HepG2 (cell line): ENCODE results near the gene INO80. TPM values are rescaled to one million over a fixed set of nuclear protein-coding genes. Genes with fewer than 3 reads are reported as not detected.

Experiments used
- ATAC-seq: fragments of 200-7000 bp; cut with Tn5 transposase; 3 replicates; pipeline ENCODE4 v1.9.1; 2020; ENCODE audit warnings: mild to moderate bottlenecking, moderate library complexity
- BruUV-seq: library from RNA; stranded (reverse); fragments of 400-500 nt; replicated peaks from 2 replicates; lab custom pipeline; 2021; lab: Mats Ljungman, UMichigan
- CTCF ChIA-PET: fragments of 300-600 bp; formaldehyde crosslinking; extraction: SDS; loops from one replicate; lab custom pipeline; 2021; ENCODE audit warnings: low total read pairs, inconsistent platforms, low intra/inter-chr PET ratio; lab: Yijun Ruan, JAX
- POLR2A ChIA-PET: fragments of 350-600 bp; sonication (Branson Sonifier 250); formaldehyde crosslinking; loops from one replicate; lab custom pipeline; 2020; ENCODE audit warnings: antibody characterized with exemption, inconsistent platforms; lab: Yijun Ruan, JAX
- DNase-seq: peaks from one replicate; pipeline ENCODE4 v3.0.0-alpha.2; 2015; ENCODE audit warnings: low spot score
- FAIRE-seq: peaks from 3 replicates; lab custom pipeline; 2011; peaks lifted over from hg19 to GRCh38; lab: Jason Lieb, UNC
- H2AFZ ChIP-seq: one replicate; pipeline ENCODE4 v1.6.1; 2011; ENCODE audit warnings: low read length, inconsistent platforms
- H3K27ac ChIP-seq: fragments of 300-600 bp; 3 replicates; pipeline ENCODE4 v1.8.0; 2011; ENCODE audit warnings: mixed run types, mild to moderate bottlenecking, mixed read lengths, low read length, inconsistent platforms; ENCODE audit not compliant: insufficient read depth; ENCODE audit errors: extremely low read length
- H3K27me3 ChIP-seq, 2 experiments: fragments of 200-600 bp in 1 of 2; 2 replicates in 1 of 2; 3 replicates in 1 of 2; pipeline versions ENCODE4 v1.6.0 to v1.8.0; 2011; ENCODE audit warnings: low read length in 2 of 2, mild to moderate bottlenecking in 2 of 2, moderate library complexity in 2 of 2, inconsistent platforms in 1 of 2; ENCODE audit not compliant: insufficient read depth in 2 of 2, control insufficient read depth in 1 of 2
- H3K36me3 ChIP-seq, 2 experiments: fragments of 200-600 bp in 1 of 2; replicated peaks in 1 of 2; 2 replicates in 1 of 2; 3 replicates in 1 of 2; pipeline versions ENCODE4 v1.5.1 to v1.8.0; 2011; ENCODE audit warnings: low read length in 2 of 2, inconsistent platforms in 1 of 2; ENCODE audit not compliant: insufficient read depth in 2 of 2, control insufficient read depth in 1 of 2
- H3K4me1 ChIP-seq: 2 replicates; pipeline ENCODE4 v1.5.1; 2012; ENCODE audit warnings: low read length, inconsistent platforms; ENCODE audit not compliant: insufficient read depth
- H3K4me2 ChIP-seq: 2 replicates; pipeline ENCODE4 v1.6.0; 2011; ENCODE audit warnings: low read depth, low read length, inconsistent platforms
- H3K4me3 ChIP-seq, 3 experiments: fragments of 200-600 bp in 1 of 3; sonication (generic), shearing (Covaris generic) in 1 of 3; replicated peaks in 1 of 3; 2 replicates each; pipeline ENCODE4 v1.5.1; 2011 to 2016; ENCODE audit warnings: low read length in 3 of 3, inconsistent platforms in 2 of 3, low read depth in 2 of 3, mild to moderate bottlenecking in 2 of 3, control low read depth in 1 of 3, mixed read lengths in 1 of 3; ENCODE audit not compliant: insufficient read depth in 1 of 3
- H3K79me2 ChIP-seq: one replicate; pipeline ENCODE4 v1.6.1; 2011; ENCODE audit warnings: low read length, inconsistent platforms; ENCODE audit not compliant: insufficient read depth
- H3K9ac ChIP-seq: 2 replicates; pipeline ENCODE4 v1.6.0; 2011; ENCODE audit warnings: mild to moderate bottlenecking, low read depth, low read length, inconsistent platforms; ENCODE audit not compliant: insufficient read depth
- H3K9me3 ChIP-seq: 2 replicates; pipeline ENCODE4 v1.5.1; 2012; ENCODE audit warnings: mild to moderate bottlenecking, low read length
- H4K20me1 ChIP-seq: 2 replicates; pipeline ENCODE4 v1.6.0; 2011; ENCODE audit warnings: inconsistent platforms, mild to moderate bottlenecking, low read length, moderate library complexity; ENCODE audit not compliant: insufficient read depth
- PHF5A ChIP-seq: IDR thresholded peaks from one replicate; pipeline ENCODE4 v1.6.1; 2018; ENCODE audit warnings: low read depth, missing genetic modification reagents; ENCODE audit not compliant: unreplicated experiment
- SOX13 ChIP-seq, 3 experiments: fragments of 450-650 bp in 1 of 3; sonication (generic) in 1 of 3; formaldehyde crosslinking in 1 of 3; IDR thresholded peaks in 2 of 3; conservative IDR thresholded peaks in 1 of 3; 2 replicates each; pipeline versions ENCODE4 v1.5.0 to v1.6.1; 2016 to 2020; ENCODE audit warnings: antibody characterized with exemption in 1 of 3, mild to moderate bottlenecking in 1 of 3, missing compliant biosample characterization in 1 of 3, missing genetic modification reagents in 1 of 3, moderate library complexity in 1 of 3
- TARDBP ChIP-seq: sonication (generic); formaldehyde crosslinking; IDR thresholded peaks from 2 replicates; pipeline ENCODE4 v1.8.0; 2022; ENCODE audit warnings: mild to moderate bottlenecking, missing genetic modification reagents
- WIZ ChIP-seq: sonication (generic); formaldehyde crosslinking; IDR thresholded peaks from 2 replicates; pipeline ENCODE4 v1.5.1; 2020; ENCODE audit warnings: mild to moderate bottlenecking, missing genetic modification reagents
- ZFP82 ChIP-seq: sonication (generic); formaldehyde crosslinking; IDR thresholded peaks from 2 replicates; pipeline ENCODE4 v1.5.1; 2020; ENCODE audit warnings: mild to moderate bottlenecking, missing genetic modification reagents, borderline replicate concordance
- ZIK1 ChIP-seq: sonication (generic); formaldehyde crosslinking; IDR thresholded peaks from 2 replicates; pipeline ENCODE4 v1.5.0; 2020; ENCODE audit warnings: mild to moderate bottlenecking, low read depth, missing genetic modification reagents, borderline replicate concordance
- ZNF468 ChIP-seq: sonication (generic); formaldehyde crosslinking; IDR thresholded peaks from 2 replicates; pipeline ENCODE4 v1.8.0; 2022; ENCODE audit warnings: mild to moderate bottlenecking, moderate library complexity, missing genetic modification reagents
- ZNF530 ChIP-seq: sonication (generic); formaldehyde crosslinking; IDR thresholded peaks from 2 replicates; pipeline ENCODE4 v1.5.0; 2020; ENCODE audit warnings: low read depth, mild to moderate bottlenecking, missing genetic modification reagents
- ZNF614 ChIP-seq: IDR thresholded peaks from 2 replicates; pipeline ENCODE4 v1.6.1; 2018; ENCODE audit warnings: missing biosample characterization, missing genetic modification reagents, inconsistent platforms, borderline replicate concordance
- WGBS: methylation state at CpG from one replicate; pipeline ENCODE4 v1.1.6; 2017; ENCODE audit warnings: low lambda C conversion rate; 5-methylcytosine and 5-hydroxymethylcytosine counted together
- in situ Hi-C: cut with HindIII; loops from 2 replicates; pipeline ENCODE4 v1.10.0; 2017; ENCODE audit warnings: low pct_unique_long_range_greater_than_20kb; ENCODE audit not compliant: extremely low pct_ligation_motif_present
- intact Hi-C: fragments of 100-400 bp; cut with micrococcal nuclease; formaldehyde crosslinking; loops from one replicate; pipeline ENCODE4 v1.10.0; 2022; ENCODE audit not compliant: unreplicated experiment
- polyA plus RNA-seq, 8 experiments: library from polyadenylated mRNA; depleted of rRNA in 3 of 8; stranded (reverse) in 7 of 8; unstranded in 1 of 8; fragments of >200 nt; fragmentation: Illumina TruSeq in 4 of 8; extraction: Trizol in 4 of 8; gene quantifications; 2 replicates each; pipeline versions ENCODE4 v1.2.1 to v1.2.3, GENCODE V29; 2011 to 2016; ENCODE audit warnings: low read depth in 4 of 8, missing spikeins in 1 of 8, mixed read lengths in 1 of 8; ENCODE audit not compliant: insufficient read depth in 1 of 8
- total RNA-seq, 5 experiments: library from RNA; depleted of rRNA; stranded (reverse); fragments of >200 nt; fragmentation: Illumina TruSeq; extraction: Trizol; gene quantifications; 2 replicates each; pipeline ENCODE4 v1.2.3, GENCODE V29; 2016; ENCODE audit warnings: low read depth in 1 of 5
- TF ChIP-seq, protein P1 (sequence below): sonication (generic); formaldehyde crosslinking; IDR thresholded peaks from 2 replicates; pipeline ENCODE4 v1.4.0; 2020; ENCODE audit warnings: low read depth, missing genetic modification reagents
- TF ChIP-seq, protein P2 (sequence below): sonication (generic); formaldehyde crosslinking; IDR thresholded peaks from 2 replicates; pipeline ENCODE4 v1.4.0; 2020; ENCODE audit warnings: missing genetic modification reagents, borderline replicate concordance
- TF ChIP-seq, protein P3 (sequence below): sonication (generic); formaldehyde crosslinking; IDR thresholded peaks from 2 replicates; pipeline ENCODE4 v1.4.0; 2020; ENCODE audit warnings: missing genetic modification reagents, borderline replicate concordance
- TF ChIP-seq, protein P4 (sequence below): sonication (generic); formaldehyde crosslinking; conservative IDR thresholded peaks from 2 replicates; pipeline ENCODE4 v1.5.0; 2020; ENCODE audit warnings: missing genetic modification reagents

The INO80 gene
- total and polyA plus RNA-seq, 2 of the 13 experiments (the other 11 are each of a cell fraction or from before 2014, with no cell fraction given): 3.6 to 14.8 TPM

DNA sequence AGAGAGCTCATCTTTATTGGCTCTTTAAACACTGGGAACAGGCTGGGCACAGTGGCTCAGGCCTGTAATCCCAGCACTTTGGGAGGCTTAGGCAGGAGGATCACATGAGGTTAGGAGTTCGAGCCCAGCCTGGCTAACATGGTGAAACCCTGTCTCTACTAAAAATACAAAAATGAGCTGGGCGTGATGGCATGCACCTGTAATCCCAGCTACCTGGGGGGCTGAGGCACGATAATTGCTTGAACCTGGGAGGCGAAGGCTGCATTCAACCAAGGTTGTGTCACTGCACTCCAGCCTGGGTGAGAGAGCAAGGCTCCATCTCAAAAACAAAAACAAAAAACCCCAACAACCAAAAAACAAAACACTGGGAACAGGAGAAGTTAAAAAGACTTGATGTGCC is 90.7 kb downstream of the INO80 start:
- Histone ChIP-seq H3K9me3 (no peaks in the 10 kb centered on the region), H3K27ac (no peak overlapping the region), H3K36me3 (peaks cover 8 to 50% of the 10 kb centered on the region in 2 experiments), H3K27me3 (no peaks in the 10 kb centered on the region), H4K20me1 (no peaks in the 10 kb centered on the region), H3K79me2 (no peaks in the 10 kb centered on the region), H3K4me2 (no peak overlapping the region), H3K4me1 (peaks cover 22% of the 10 kb centered on the region), H3K4me3 (no peak overlapping the region), H3K9ac (no peak overlapping the region), H2AFZ (no peak overlapping the region)
- POLR2A ChIA-PET: no interaction called here
- BruUV-seq: no TSS peak
- CTCF ChIA-PET: no interaction called here
- in situ Hi-C loops: no loop called here
- DNase-seq: no peak
- no peak for FAIRE-seq
- ATAC-seq: no peak
- intact Hi-C loops: loop anchor here (10.0 kb wide), 1 partner anchor 159 kb away; no protein-coding TSS in a partner anchor
- 99% methylated on average over 4 of the region's 4 CpGs for WGBS
- TF ChIP-seq ZFP82 (no peak), ZIK1 (CRISPR knock-in tag) (no peak), SOX13 (IDR thresholded peaks at IDR 0.05) (no peak), SOX13 (CRISPR knock-in tag; conservative IDR thresholded peaks at IDR 0.05 in 1 of 2, IDR thresholded peaks at IDR 0.05 in 1 of 2) (no peak), TARDBP (CRISPR knock-in tag) (no peak), ZNF614 (CRISPR knock-in tag) (no peak), PHF5A (CRISPR knock-in tag) (no peak), WIZ (CRISPR knock-in tag) (no peak), ZNF468 (CRISPR knock-in tag) (no peak), ZNF530 (CRISPR knock-in tag) (no peak)
- TF ChIP-seq, protein P1, sequence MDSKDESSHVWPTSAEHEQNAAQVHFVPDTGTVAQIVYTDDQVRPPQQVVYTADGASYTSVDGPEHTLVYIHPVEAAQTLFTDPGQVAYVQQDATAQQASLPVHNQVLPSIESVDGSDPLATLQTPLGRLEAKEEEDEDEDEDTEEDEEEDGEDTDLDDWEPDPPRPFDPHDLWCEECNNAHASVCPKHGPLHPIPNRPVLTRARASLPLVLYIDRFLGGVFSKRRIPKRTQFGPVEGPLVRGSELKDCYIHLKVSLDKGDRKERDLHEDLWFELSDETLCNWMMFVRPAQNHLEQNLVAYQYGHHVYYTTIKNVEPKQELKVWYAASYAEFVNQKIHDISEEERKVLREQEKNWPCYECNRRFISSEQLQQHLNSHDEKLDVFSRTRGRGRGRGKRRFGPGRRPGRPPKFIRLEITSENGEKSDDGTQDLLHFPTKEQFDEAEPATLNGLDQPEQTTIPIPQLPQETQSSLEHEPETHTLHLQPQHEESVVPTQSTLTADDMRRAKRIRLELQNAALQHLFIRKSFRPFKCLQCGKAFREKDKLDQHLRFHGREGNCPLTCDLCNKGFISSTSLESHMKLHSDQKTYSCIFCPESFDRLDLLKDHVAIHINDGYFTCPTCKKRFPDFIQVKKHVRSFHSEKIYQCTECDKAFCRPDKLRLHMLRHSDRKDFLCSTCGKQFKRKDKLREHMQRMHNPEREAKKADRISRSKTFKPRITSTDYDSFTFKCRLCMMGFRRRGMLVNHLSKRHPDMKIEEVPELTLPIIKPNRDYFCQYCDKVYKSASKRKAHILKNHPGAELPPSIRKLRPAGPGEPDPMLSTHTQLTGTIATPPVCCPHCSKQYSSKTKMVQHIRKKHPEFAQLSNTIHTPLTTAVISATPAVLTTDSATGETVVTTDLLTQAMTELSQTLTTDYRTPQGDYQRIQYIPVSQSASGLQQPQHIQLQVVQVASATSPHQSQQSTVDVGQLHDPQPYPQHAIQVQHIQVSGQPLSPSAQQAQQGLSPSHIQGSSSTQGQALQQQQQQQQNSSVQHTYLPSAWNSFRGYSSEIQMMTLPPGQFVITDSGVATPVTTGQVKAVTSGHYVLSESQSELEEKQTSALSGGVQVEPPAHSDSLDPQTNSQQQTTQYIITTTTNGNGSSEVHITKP (CRISPR knock-in tag): no peak
- TF ChIP-seq, protein P2, sequence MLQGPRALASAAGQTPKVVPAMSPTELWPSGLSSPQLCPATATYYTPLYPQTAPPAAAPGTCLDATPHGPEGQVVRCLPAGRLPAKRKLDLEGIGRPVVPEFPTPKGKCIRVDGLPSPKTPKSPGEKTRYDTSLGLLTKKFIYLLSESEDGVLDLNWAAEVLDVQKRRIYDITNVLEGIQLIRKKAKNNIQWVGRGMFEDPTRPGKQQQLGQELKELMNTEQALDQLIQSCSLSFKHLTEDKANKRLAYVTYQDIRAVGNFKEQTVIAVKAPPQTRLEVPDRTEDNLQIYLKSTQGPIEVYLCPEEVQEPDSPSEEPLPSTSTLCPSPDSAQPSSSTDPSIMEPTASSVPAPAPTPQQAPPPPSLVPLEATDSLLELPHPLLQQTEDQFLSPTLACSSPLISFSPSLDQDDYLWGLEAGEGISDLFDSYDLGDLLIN (CRISPR knock-in tag): no peak
- TF ChIP-seq, protein P3, sequence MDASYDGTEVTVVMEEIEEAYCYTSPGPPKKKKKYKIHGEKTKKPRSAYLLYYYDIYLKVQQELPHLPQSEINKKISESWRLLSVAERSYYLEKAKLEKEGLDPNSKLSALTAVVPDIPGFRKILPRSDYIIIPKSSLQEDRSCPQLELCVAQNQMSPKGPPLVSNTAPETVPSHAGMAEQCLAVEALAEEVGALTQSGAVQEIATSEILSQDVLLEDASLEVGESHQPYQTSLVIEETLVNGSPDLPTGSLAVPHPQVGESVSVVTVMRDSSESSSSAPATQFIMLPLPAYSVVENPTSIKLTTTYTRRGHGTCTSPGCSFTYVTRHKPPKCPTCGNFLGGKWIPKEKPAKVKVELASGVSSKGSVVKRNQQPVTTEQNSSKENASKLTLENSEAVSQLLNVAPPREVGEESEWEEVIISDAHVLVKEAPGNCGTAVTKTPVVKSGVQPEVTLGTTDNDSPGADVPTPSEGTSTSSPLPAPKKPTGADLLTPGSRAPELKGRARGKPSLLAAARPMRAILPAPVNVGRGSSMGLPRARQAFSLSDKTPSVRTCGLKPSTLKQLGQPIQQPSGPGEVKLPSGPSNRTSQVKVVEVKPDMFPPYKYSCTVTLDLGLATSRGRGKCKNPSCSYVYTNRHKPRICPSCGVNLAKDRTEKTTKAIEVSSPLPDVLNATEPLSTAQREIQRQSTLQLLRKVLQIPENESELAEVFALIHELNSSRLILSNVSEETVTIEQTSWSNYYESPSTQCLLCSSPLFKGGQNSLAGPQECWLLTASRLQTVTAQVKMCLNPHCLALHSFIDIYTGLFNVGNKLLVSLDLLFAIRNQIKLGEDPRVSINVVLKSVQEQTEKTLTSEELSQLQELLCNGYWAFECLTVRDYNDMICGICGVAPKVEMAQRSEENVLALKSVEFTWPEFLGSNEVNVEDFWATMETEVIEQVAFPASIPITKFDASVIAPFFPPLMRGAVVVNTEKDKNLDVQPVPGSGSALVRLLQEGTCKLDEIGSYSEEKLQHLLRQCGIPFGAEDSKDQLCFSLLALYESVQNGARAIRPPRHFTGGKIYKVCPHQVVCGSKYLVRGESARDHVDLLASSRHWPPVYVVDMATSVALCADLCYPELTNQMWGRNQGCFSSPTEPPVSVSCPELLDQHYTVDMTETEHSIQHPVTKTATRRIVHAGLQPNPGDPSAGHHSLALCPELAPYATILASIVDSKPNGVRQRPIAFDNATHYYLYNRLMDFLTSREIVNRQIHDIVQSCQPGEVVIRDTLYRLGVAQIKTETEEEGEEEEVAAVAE: no peak
- TF ChIP-seq, protein P4, sequence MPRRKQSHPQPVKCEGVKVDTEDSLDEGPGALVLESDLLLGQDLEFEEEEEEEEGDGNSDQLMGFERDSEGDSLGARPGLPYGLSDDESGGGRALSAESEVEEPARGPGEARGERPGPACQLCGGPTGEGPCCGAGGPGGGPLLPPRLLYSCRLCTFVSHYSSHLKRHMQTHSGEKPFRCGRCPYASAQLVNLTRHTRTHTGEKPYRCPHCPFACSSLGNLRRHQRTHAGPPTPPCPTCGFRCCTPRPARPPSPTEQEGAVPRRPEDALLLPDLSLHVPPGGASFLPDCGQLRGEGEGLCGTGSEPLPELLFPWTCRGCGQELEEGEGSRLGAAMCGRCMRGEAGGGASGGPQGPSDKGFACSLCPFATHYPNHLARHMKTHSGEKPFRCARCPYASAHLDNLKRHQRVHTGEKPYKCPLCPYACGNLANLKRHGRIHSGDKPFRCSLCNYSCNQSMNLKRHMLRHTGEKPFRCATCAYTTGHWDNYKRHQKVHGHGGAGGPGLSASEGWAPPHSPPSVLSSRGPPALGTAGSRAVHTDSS (CRISPR knock-in tag): no peak
